ENCODE results near the gene PDLIM3. TPM values are rescaled to one million over a fixed set of nuclear protein-coding genes. Genes with fewer than 3 reads are reported as not detected.
"Not testable (repeated sequence)": the region's sequence is repeated elsewhere in the genome, so short reads cannot be mapped to it uniquely, and the experiment has no call there.

The PDLIM3 gene
- polyA plus RNA-seq, 1 experiment, result 0.05 TPM

DNA sequence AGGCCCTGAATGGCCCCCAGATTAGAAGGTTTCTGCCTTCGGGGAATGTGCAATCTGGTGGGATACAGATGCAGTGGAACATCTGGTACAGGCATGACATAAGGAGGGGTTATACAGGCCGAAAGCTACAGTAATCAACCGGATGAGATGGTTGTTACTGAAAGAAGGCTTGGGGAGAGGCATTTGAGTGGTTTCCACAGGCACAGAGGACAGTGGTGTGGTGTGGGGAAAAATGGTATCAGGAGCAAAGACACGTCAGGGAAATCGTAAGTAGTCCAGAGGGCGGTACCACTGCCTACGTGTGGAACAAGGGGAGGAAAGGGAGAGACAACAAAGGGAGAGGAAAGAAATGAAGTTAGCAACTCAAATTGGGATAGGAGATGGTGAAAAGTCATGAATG is 3.0 kb downstream of the PDLIM3 start:
- Histone ChIP-seq H3K27me3 (ENCODE audit: control insufficient read depth, insufficient read depth, low read length) (peaks cover 4% of the 10 kb centered on the region), H3K36me3 (ENCODE audit: control insufficient read depth, insufficient read depth, low read length) (no peaks in the 10 kb centered on the region), H3K4me3 (ENCODE audit: low read depth, low read length) (no peak overlapping the region)
- no peak for TF ChIP-seq CTCF (IDR thresholded peaks at IDR 0.05; ENCODE audit: insufficient read depth, low read depth, low read length)
- DNase-seq (ENCODE audit: low read depth), result no peak
- CTCF ChIA-PET, result interaction anchor here (1.4 kb wide), 1 partner anchor 20 kb away, joined by 5 read pairs; no protein-coding TSS in a partner anchor
- POLR2A ChIA-PET, result no interaction called here

- H3K27me3 ChIP-seq (ENCODE audit: control insufficient read depth, insufficient read depth, low read length); H3K36me3 ChIP-seq (ENCODE audit: control insufficient read depth, insufficient read depth, low read length); H3K4me3 ChIP-seq (ENCODE audit: low read depth, low read length); DNase-seq (ENCODE audit: low read depth); POLR2A ChIA-PET: not testable (repeated sequence)
- CTCF ChIA-PET, result interaction anchor here (1.4 kb wide), 1 partner anchor 20 kb away, joined by 5 read pairs; no protein-coding TSS in a partner anchor
Measured at GRCh38 chr4:185531654-185532053, 3.7 kb downstream of the PDLIM3 start.

DNA sequence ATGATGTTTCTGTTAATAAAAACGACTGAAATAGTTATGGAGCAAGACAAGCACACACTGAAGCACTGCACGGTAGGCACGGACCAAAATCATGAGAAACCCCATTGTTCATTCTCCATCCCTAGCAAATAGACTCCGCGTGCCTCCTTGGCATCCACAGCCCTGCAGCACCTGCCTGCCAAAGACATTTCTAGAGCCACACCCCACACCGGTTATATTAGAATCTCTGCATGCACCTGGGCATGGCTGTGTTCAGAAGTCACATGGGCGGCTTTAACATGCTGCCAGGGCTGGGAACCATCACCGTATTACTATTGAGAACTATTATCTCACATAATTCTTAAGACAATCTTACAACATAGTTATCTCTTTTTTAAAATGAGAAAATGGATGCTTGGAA is 5.9 kb downstream of the PDLIM3 start:
- peaks cover 3% of the 10 kb centered on the region; the same call in 1 of the 2 replicates for H3K27me3 ChIP-seq (ENCODE audit: control insufficient read depth, insufficient read depth, low read length)
- H3K36me3 ChIP-seq (ENCODE audit: control insufficient read depth, insufficient read depth, low read length), result no peaks in the 10 kb centered on the region
- H3K4me3 ChIP-seq (ENCODE audit: low read depth, low read length), result no peak overlapping the region
- no peak for TF ChIP-seq CTCF (IDR thresholded peaks at IDR 0.05; ENCODE audit: insufficient read depth, low read depth, low read length)
- no peak for DNase-seq (ENCODE audit: low read depth)
- POLR2A ChIA-PET, result no interaction called here
- CTCF ChIA-PET, result no interaction called here

- CTCF ChIA-PET, result no interaction called here
- Histone ChIP-seq H3K36me3 (ENCODE audit: control insufficient read depth, insufficient read depth, low read length) (no peaks in the 10 kb centered on the region), H3K27me3 (ENCODE audit: control insufficient read depth, insufficient read depth, low read length) (0 out of 2 replicates have a peak, but pooled peaks cover 1% of the 10 kb centered on the region), H3K4me3 (ENCODE audit: low read depth, low read length) (no peak overlapping the region)
- POLR2A ChIA-PET, result no interaction called here
- no peak for TF ChIP-seq CTCF (IDR thresholded peaks at IDR 0.05; ENCODE audit: insufficient read depth, low read depth, low read length)
- DNase-seq (ENCODE audit: low read depth), result no peak
Measured at GRCh38 chr4:185524888-185525863, 10.1 kb downstream of the PDLIM3 start.

DNA sequence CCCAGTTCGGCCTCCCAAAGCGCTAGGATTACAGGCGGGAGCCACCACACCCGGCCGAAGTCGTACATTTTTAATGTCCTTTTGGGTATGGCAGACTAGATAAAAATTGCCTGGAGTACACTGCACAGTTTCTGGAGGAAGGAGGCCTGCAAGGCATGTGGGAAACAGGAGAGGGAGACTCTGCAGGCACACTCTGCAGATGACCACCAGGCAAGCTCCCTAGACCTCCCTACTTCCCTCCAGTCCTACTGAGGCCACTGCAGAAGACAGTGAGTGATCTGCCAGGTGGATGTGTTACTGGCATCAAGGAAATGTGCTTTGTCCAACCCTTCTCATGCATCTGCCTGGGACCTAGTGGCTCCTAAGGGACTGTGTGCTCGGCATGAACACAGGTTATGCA is 11.4 kb downstream of the PDLIM3 start:
- no peak overlapping the region for H3K4me3 ChIP-seq (ENCODE audit: low read depth, low read length)
- ChIA-PET CTCF (no interaction called here), POLR2A (no interaction called here)
- DNase-seq (ENCODE audit: low read depth), result no peak
- no peak for TF ChIP-seq CTCF (IDR thresholded peaks at IDR 0.05; ENCODE audit: insufficient read depth, low read depth, low read length)
- no peaks in the 10 kb centered on the region for H3K36me3 ChIP-seq (ENCODE audit: control insufficient read depth, insufficient read depth, low read length)
- 0 out of 2 replicates have a peak, but pooled peaks cover 1% of the 10 kb centered on the region for H3K27me3 ChIP-seq (ENCODE audit: control insufficient read depth, insufficient read depth, low read length)
